HepG2 (cell line): Measurements from ENCODE around the gene RNF182. TPM values are rescaled to one million over a fixed set of nuclear protein-coding genes. Genes with fewer than 3 reads are reported as not detected.
A peak's percentile ranks its signal among the peaks of the same experiment; 100 is the strongest.

Experiments used
- ATAC-seq: fragments of 200-7000 bp; cut with Tn5 transposase; 3 replicates; pipeline ENCODE4 v1.9.1; 2020; ENCODE audit warnings: mild to moderate bottlenecking, moderate library complexity
- BruUV-seq: library from RNA; stranded (reverse); fragments of 400-500 nt; replicated peaks from 2 replicates; lab custom pipeline; 2021; lab: Mats Ljungman, UMichigan
- CTCF ChIA-PET: fragments of 300-600 bp; formaldehyde crosslinking; extraction: SDS; loops from one replicate; lab custom pipeline; 2021; ENCODE audit warnings: low total read pairs, inconsistent platforms, low intra/inter-chr PET ratio; lab: Yijun Ruan, JAX
- POLR2A ChIA-PET: fragments of 350-600 bp; sonication (Branson Sonifier 250); formaldehyde crosslinking; loops from one replicate; lab custom pipeline; 2020; ENCODE audit warnings: antibody characterized with exemption, inconsistent platforms; lab: Yijun Ruan, JAX
- DNase-seq: peaks from one replicate; pipeline ENCODE4 v3.0.0-alpha.2; 2015; ENCODE audit warnings: low spot score
- FAIRE-seq: peaks from 3 replicates; lab custom pipeline; 2011; peaks lifted over from hg19 to GRCh38; lab: Jason Lieb, UNC
- H2AFZ ChIP-seq: one replicate; pipeline ENCODE4 v1.6.1; 2011; ENCODE audit warnings: low read length, inconsistent platforms
- H3K27ac ChIP-seq: fragments of 300-600 bp; 3 replicates; pipeline ENCODE4 v1.8.0; 2011; ENCODE audit warnings: mixed run types, mild to moderate bottlenecking, mixed read lengths, low read length, inconsistent platforms; ENCODE audit not compliant: insufficient read depth; ENCODE audit errors: extremely low read length
- H3K27me3 ChIP-seq, 2 experiments: fragments of 200-600 bp in 1 of 2; 2 replicates in 1 of 2; 3 replicates in 1 of 2; pipeline versions ENCODE4 v1.6.0 to v1.8.0; 2011; ENCODE audit warnings: low read length in 2 of 2, mild to moderate bottlenecking in 2 of 2, moderate library complexity in 2 of 2, inconsistent platforms in 1 of 2; ENCODE audit not compliant: insufficient read depth in 2 of 2, control insufficient read depth in 1 of 2
- H3K36me3 ChIP-seq, 2 experiments: fragments of 200-600 bp in 1 of 2; replicated peaks in 1 of 2; 2 replicates in 1 of 2; 3 replicates in 1 of 2; pipeline versions ENCODE4 v1.5.1 to v1.8.0; 2011; ENCODE audit warnings: low read length in 2 of 2, inconsistent platforms in 1 of 2; ENCODE audit not compliant: insufficient read depth in 2 of 2, control insufficient read depth in 1 of 2
- H3K4me1 ChIP-seq: 2 replicates; pipeline ENCODE4 v1.5.1; 2012; ENCODE audit warnings: low read length, inconsistent platforms; ENCODE audit not compliant: insufficient read depth
- H3K4me2 ChIP-seq: 2 replicates; pipeline ENCODE4 v1.6.0; 2011; ENCODE audit warnings: low read depth, low read length, inconsistent platforms
- H3K4me3 ChIP-seq, 3 experiments: fragments of 200-600 bp in 1 of 3; sonication (generic), shearing (Covaris generic) in 1 of 3; replicated peaks in 1 of 3; 2 replicates each; pipeline ENCODE4 v1.5.1; 2011 to 2016; ENCODE audit warnings: low read length in 3 of 3, inconsistent platforms in 2 of 3, low read depth in 2 of 3, mild to moderate bottlenecking in 2 of 3, control low read depth in 1 of 3, mixed read lengths in 1 of 3; ENCODE audit not compliant: insufficient read depth in 1 of 3
- H3K79me2 ChIP-seq: one replicate; pipeline ENCODE4 v1.6.1; 2011; ENCODE audit warnings: low read length, inconsistent platforms; ENCODE audit not compliant: insufficient read depth
- H3K9ac ChIP-seq: 2 replicates; pipeline ENCODE4 v1.6.0; 2011; ENCODE audit warnings: mild to moderate bottlenecking, low read depth, low read length, inconsistent platforms; ENCODE audit not compliant: insufficient read depth
- H3K9me3 ChIP-seq: 2 replicates; pipeline ENCODE4 v1.5.1; 2012; ENCODE audit warnings: mild to moderate bottlenecking, low read length
- H4K20me1 ChIP-seq: 2 replicates; pipeline ENCODE4 v1.6.0; 2011; ENCODE audit warnings: inconsistent platforms, mild to moderate bottlenecking, low read length, moderate library complexity; ENCODE audit not compliant: insufficient read depth
- EED ChIP-seq: sonication (generic); formaldehyde crosslinking; IDR thresholded peaks from 2 replicates; pipeline ENCODE4 v1.5.0; 2020; ENCODE audit warnings: mild to moderate bottlenecking, missing genetic modification reagents
- RFXANK ChIP-seq: IDR thresholded peaks from 2 replicates; pipeline ENCODE4 v1.6.1; 2016
- SSRP1 ChIP-seq: IDR thresholded peaks from 2 replicates; pipeline ENCODE4 v1.6.1; 2016; ENCODE audit warnings: control low read depth
- ZNF317 ChIP-seq: sonication (generic); formaldehyde crosslinking; IDR thresholded peaks from 2 replicates; pipeline ENCODE4 v1.5.0; 2020; ENCODE audit warnings: mild to moderate bottlenecking, missing genetic modification reagents
- in situ Hi-C: cut with HindIII; loops from 2 replicates; pipeline ENCODE4 v1.10.0; 2017; ENCODE audit warnings: low pct_unique_long_range_greater_than_20kb; ENCODE audit not compliant: extremely low pct_ligation_motif_present
- intact Hi-C: fragments of 100-400 bp; cut with micrococcal nuclease; formaldehyde crosslinking; loops from one replicate; pipeline ENCODE4 v1.10.0; 2022; ENCODE audit not compliant: unreplicated experiment
- polyA plus RNA-seq, 8 experiments: library from polyadenylated mRNA; depleted of rRNA in 3 of 8; stranded (reverse) in 7 of 8; unstranded in 1 of 8; fragments of >200 nt; fragmentation: Illumina TruSeq in 4 of 8; extraction: Trizol in 4 of 8; gene quantifications; 2 replicates each; pipeline versions ENCODE4 v1.2.1 to v1.2.3, GENCODE V29; 2011 to 2016; ENCODE audit warnings: low read depth in 4 of 8, missing spikeins in 1 of 8, mixed read lengths in 1 of 8; ENCODE audit not compliant: insufficient read depth in 1 of 8
- total RNA-seq, 5 experiments: library from RNA; depleted of rRNA; stranded (reverse); fragments of >200 nt; fragmentation: Illumina TruSeq; extraction: Trizol; gene quantifications; 2 replicates each; pipeline ENCODE4 v1.2.3, GENCODE V29; 2016; ENCODE audit warnings: low read depth in 1 of 5

Gene RNF182
- total and polyA plus RNA-seq, 2 of the 13 experiments (the other 11 are each of a cell fraction or from before 2014, with no cell fraction given), result not detected

DNA sequence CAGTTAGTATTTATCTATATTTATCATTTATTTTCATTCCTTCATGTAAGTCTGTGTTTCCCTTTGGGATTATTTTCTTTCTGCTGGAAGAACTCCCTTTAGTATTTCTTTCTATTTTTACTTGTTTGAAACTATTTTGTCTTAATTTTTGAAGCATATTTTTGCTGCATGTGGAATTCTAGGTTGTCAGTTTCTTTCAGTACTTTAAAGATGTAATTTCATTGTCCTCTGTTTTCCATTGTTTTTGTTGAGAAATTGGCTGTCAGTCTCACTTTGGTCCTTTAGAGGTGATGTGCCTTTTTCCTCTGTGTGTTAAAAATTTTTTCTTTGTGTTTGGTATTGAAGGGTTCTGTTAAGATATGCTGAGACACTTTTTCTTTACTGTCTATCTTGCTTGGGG, 17.1 kb downstream of the RNF182 start:
- FAIRE-seq, result no peak
- POLR2A ChIA-PET, result no interaction called here
- TF ChIP-seq ZNF317 (CRISPR knock-in tag), result peak; percentile 95
- no peak for TF ChIP-seq RFXANK (CRISPR knock-in tag)
- TF ChIP-seq, all 625 proteins: peak for 1
- no TSS peak for BruUV-seq
- Histone ChIP-seq H3K36me3 (no peaks in the 10 kb centered on the region), H3K4me2 (no peak overlapping the region), H3K9ac (no peak overlapping the region), H3K27me3 (no peaks in the 10 kb centered on the region; a peak in 1 of 5 replicates), H3K79me2 (no peaks in the 10 kb centered on the region), H3K4me3 (no peak overlapping the region), H3K9me3 (no peaks in the 10 kb centered on the region), H3K27ac (no peak overlapping the region), H4K20me1 (no peaks in the 10 kb centered on the region), H2AFZ (no peak overlapping the region), H3K4me1 (no peaks in the 10 kb centered on the region)
- in situ Hi-C loops, result no loop called here
- DNase-seq, result no peak
- intact Hi-C loops, result no loop called here
- CTCF ChIA-PET, result no interaction called here
- ATAC-seq, result no peak

DNA sequence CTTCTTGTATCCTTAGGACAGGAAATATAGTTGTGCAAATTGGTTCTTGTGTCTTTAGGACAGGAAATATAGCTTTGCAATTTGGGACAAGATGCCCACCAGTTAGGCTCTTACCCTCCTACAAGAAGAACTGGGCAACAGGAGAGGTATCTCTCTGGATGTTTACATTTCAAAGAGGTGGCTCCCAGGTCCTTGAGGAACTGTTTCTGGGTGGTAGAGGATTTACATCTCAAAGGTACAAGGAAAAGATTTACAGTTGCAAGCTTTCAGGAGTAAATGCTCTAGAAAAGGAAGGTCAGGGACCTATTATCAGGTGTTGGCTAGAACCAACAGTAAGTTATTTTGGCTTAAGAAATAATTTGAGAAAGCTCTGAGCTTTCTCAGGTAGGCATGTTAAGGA, 19.2 kb downstream of the RNF182 start:
- no peak overlapping the region for H3K4me3 ChIP-seq
- ChIA-PET CTCF (no interaction called here), POLR2A (no interaction called here)
- H3K27ac ChIP-seq, result no peak overlapping the region
- ATAC-seq (no peak), FAIRE-seq (no peak), DNase-seq (no peak)
- no peaks in the 10 kb centered on the region for H3K9me3 ChIP-seq
- no peaks in the 10 kb centered on the region for H3K79me2 ChIP-seq
- no peaks in the 10 kb centered on the region for H3K4me1 ChIP-seq
- H4K20me1 ChIP-seq, result no peaks in the 10 kb centered on the region
- no peak for TF ChIP-seq EED (CRISPR knock-in tag)
- TF ChIP-seq SSRP1 (CRISPR knock-in tag), result no peak
- H3K9ac ChIP-seq, result no peak overlapping the region
- no peak overlapping the region for H2AFZ ChIP-seq
- H3K4me2 ChIP-seq, result no peak overlapping the region
- no peaks in the 10 kb centered on the region for H3K27me3 ChIP-seq
- in situ Hi-C loops, result no loop called here
- BruUV-seq, result no TSS peak
- no peaks in the 10 kb centered on the region for H3K36me3 ChIP-seq
- intact Hi-C loops, result no loop called here
